Kidney capillary endothelial cell (primary cell): ENCODE results near the gene BBX.

Experiments
- DNase-seq: peaks from one replicate; pipeline ENCODE4 v3.0.0-alpha.2; 2018; ENCODE audit warnings: low spot score

Gene BBX

DNA sequence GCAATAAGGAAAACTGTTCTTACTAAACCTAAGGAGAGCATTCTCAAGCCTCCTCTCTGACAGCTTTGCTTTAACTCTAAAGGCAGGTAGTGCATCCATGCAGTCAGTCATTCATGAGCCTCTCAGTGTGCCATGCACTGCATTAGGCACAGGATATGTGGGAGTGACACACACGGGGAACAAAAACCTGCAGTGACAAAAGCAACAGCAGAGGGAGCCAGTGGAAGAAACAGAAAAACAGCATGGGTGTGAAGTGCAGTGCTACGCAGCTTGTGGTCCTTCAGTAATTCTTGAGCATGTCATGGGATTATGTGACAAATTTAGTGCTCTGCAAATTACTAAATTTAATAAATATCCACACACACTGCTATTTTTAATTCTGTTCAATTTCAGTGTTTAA is 230.7 kb downstream of the BBX start:
- peak; percentile 31 for DNase-seq

DNA sequence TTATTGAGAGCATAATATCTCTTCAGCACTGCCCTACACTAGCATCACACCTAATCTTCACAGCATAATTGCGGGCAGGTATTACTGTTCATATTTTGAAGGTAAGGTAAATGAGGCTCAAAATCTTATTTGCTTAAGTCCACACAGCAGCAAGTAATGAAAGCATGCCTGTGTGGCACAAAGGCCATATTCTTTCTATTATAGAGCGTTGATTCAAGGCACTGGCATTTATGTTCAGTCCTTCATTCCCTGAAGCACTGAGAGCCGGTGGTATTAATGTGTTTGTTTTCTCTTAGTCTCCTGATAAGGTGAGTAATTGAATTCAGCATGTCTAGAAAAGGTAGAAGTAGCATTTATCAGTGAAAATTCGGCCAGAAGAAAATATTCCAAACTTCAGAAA is 231.2 kb downstream of the BBX start:
- no peak for DNase-seq

DNA sequence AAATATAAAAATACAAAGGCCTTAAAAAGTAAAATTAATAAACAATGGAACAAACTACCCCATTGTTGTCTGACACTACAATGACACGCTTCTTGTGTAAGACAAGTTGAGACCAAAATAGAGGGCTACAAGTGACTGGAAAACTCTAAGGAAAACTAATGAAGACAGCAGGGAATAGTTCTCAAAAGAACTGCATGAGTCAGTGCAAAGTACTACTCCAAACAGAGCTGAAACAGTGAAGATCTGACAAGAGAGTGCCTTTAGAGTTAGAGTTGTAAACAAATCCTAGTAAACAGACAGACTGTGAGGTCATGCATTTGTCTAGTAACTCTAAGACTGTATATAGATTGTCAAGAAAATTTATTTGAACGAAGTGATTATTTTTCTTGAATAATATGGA is 233.9 kb downstream of the BBX start:
- DNase-seq: peak; percentile 23

DNA sequence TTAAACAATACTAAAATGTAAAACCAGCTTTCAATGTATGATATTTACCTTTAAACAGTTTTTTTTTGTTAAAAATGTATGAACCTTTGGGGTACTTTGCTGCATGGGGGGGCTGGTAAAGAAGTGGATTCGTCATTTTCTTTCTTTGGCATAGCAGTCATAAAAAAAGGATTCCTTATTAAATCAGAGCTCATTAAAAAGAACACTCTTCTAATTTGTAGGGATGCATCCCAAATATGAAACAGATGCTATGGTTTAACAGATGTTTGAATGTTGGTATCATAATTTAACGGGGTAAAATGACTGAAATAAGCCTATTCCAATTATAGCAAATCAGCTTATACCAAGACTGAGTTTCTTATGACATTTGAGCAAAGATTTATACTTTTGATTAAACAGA is 234.4 kb downstream of the BBX start:
- no peak for DNase-seq

DNA sequence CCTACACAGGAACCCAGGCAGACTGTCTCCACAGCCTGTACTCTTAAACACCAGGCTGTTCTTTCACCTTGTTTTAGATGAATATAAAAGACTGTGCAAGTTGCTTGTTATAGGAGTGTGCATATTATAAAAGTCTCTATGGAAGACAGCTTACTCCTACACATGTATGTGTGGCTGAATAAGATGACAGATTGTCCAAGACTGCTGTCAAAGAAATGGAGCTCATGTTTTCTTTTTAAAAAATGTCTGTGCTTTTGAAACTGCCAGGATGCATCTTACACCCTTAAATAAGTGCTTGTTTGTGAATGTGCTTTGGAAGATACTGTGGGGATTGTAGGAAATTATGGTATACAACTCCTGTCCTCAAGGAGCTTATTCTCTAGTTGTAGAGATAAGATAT is 237.4 kb downstream of the BBX start:
- DNase-seq: no peak

DNA sequence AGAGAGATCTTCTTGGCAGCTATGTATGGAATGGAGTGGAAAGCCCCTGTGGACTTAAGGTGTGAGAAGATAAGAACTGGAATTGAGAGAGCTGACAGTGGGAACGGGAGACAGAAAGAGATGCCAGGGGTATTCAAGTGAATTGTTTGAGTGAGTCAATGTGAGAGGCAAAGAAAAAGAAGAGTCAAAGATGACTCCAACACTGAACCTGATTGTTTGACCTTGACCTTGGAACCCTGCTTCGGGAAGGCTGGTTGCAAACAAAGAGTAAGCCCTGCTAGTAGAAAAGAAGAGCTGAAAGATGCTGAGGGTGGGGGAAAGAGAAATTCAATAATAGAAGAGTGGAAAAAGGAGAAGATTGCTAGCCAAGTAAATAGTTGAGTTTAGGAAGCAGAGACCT is 238.6 kb downstream of the BBX start:
- no peak for DNase-seq

DNA sequence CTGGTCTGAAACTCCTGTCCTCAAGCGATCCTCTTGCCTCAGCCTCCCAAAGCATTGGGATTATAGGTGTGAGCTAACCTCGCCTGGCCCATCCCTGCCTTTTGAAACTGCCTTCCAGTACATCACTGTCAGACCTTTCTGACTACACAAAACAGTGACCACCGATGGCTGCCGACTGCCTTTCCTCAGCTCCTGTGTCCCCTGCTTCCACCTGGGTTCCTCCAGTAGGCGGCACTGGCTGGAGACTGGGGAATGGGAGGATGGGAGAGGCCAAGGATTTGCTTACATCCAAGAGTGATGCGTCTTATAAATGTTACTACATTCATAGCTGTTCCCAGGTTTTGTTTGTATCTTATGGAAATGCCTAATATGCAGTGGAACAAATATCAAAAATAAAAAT is 242.8 kb downstream of the BBX start:
- no peak for DNase-seq

DNA sequence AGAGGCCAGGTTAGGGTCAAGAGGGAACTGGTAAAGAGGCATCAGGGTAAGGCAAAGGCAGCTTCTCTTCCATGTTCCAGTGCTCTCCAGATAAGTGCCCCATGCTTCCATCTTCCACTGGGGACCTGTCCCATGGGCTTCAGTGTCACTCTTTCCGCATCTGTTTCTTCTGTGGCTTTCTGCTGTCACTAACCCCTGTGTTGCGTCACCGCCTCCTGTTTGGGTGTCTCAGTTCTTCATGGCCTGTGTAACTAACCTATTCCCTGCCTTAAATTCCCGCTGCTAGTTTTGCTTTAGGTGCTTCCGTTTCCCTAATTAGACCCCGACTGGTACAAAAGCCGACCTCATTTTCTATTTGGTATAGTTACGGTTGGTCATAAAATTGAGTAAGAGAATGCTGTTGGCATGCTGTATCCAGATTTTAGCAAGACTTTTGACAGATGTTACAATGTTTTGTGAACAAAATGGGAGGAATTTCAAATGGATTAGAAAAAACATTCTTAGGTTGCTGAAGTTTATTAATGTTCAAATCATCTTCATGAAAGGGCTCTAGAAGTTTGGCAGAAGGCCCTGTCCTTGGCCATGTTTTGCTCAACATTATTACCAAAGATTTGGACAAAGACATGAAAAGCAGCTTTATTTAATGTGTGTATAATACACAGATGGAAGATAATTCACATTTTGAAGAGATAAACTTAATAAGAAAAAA is 245.3 kb downstream of the BBX start:
- no peak for DNase-seq

DNA sequence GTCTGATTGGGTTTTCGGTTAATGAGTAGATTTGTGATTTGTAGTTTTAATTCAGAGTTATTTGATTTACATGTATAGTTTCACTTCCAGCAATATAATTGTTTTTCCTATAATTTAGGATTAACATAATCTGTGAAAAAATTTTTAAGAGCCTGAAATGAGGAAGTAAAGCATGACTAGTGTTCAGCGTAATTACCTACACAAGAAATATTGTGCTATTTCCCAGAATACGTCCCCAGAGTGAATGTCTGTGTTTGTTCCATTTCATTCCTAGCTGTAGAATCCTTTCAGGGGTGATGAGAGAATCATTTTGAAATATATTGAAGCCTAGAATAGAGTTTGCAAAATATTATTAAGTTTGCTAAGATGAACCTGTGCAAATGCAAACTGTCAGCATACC is 247.1 kb downstream of the BBX start:
- no peak for DNase-seq

DNA sequence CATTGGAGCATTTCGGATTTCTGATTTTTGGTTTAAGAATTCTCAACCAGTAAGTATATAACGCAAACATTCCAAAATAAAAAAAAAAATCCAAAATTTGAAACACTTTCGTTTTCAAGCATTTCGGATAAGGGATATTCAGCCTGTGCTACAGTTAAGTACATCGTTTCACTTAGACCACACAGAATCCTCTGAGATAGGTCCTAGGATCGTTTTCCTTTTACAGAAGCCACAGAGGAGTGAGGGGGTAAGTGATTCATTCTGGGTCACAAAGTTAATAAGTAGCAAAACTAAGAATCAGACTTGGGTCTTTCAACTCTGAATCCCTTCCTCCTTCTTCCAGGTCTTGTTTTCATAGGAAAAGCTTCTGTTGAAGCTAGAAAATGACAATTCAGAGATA is 249.3 kb downstream of the BBX start:
- no peak for DNase-seq

DNA sequence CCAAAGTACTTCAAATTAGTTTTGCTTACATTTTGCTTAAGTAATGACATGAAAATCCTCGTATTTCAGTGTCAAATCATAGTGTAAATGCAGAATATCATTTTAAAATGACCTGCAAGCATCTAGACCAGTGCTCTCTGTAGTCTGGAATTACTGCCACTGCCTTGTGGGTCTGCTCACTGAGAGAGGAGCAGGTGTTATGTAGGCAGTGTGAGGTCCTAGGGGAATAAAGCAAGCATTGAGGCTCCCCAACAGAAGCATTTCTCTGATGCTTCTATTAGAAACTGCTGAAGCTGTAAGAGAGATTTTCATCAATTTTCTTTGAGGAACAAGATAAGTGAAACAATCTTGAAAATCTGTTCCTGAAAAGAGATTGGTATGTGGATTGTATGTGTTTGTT is 253.2 kb downstream of the BBX start:
- no peak for DNase-seq

DNA sequence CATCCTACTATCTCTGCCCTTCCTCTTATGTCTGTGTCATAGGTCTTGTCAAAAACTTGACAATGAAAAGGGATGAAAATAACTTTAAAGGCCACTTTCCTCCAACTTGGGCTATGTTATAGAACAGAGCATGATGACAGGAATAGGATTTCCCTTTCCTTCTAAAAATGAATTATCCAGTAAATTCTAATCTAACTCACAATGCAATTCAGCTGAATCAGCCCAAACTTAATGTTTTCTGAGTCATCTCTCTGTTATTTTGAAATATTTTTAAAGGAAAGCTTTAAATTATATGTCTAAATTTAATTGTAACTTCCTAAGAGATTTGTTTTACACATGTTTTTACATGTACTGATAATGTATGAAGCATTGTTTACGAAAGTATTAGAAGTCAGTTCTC is 258.5 kb downstream of the BBX start:
- peak; percentile 1 for DNase-seq

DNA sequence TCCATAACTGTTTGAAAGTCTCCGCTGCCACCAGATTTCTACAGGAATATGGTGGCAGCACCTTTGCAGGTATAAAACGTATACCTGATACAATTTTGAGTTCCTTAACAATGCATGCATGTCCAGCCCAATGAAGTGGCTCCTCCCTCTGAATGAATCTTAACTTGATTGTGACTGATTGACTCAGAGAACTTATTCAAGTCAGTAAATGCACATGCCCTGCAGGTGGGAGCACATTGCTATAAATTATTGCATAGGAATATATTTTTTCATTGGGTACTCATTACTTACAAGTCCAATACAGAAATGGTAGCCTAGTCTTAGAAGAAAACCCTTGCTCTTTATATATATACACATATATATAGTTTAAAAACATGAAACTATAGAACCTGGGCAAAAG is 259.3 kb downstream of the BBX start:
- no peak for DNase-seq

DNA sequence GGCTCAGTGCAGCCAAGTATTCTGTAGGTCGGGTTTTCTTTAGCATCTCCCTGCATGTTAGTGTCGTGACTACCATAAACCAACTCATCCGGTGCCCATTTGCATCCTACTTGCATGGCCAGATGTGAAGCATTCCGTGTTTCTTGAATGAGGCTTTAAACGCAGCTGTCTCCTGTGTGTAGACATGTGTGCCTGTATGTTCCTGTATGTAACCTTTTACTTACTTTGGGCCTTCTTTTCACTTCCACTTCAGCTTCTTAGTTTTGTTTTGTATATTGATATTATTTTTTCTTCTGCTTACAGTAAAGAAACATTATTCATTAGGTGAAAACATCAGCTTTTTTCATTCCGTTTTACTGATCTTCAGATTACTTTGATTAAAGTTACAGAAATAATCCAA is 267.9 kb downstream of the BBX start:
- DNase-seq: no peak

DNA sequence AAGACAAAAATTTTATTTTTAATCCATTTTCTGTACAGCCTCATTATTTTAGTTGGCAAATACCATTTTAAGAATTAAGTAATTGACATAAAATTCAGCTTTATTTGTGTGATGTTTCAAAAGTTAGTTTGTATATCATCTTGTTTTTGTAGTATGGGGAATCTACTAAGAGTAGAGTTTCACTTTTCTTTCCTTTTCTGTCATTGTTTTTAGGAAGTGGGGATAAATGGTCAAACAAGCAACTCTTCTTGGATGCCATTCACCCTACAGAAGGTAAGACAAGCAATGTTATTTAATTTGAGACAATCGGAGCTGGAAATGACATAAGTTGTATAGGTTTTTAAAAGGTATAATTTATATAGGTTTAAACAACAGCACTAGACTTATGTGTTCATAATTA is 268.3 kb downstream of the BBX start:
- no peak for DNase-seq

DNA sequence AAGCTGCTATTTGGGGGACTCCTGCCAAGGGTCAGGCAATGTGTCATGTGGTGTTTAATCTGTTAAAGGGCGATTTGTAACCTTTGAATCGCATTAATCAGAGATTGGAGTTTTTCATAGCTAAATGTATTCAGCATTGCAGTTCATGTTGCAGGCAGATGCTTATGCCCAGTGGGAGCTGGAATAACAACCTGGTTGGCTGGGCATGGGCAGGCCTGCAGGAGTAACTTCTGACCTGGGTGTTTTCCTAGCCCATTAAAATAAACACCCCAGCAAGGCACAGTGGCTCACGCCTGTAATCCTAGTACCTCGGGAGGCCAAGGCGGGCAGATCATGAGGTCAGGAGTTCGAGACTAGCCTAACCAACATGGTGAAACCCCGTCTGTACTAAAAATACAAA is 268.7 kb downstream of the BBX start:
- DNase-seq: no peak

DNA sequence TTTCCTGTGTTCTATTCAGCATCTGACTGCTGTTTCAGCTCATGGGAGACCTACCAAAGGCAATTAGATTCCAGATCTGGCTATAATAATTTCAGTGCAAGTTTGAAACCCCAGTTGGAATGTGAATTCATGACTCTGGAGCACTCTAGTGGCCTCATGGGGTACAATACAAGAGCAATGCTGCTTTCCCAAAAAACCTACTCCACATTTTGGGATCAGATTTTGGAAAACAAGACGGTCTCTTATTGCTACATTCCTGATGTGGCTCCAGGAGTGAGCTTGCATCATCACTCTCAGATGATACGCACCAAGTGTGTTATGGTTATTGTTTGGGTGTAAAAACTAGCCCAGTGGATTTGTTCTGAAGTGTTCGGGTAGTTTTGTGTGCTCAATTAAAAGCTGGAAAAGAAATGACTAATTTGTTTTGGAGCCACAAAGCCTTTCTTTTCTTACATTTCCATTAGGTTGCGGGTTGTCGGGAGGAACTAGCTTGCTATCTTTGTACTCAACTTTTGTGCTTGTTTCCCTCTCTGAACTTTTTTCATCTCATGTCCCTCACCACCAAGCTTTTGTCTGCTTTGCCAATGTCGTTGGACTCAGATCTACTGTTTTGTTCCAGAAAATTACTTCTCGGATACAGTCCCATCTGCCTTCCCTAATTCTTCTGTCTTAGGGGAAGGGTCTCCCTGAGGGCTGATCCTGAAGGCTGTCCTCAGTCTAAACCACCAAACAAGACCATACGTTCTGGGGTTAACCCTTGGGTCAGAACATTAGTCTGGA is 272.1 kb downstream of the BBX start:
- no peak for DNase-seq

DNA sequence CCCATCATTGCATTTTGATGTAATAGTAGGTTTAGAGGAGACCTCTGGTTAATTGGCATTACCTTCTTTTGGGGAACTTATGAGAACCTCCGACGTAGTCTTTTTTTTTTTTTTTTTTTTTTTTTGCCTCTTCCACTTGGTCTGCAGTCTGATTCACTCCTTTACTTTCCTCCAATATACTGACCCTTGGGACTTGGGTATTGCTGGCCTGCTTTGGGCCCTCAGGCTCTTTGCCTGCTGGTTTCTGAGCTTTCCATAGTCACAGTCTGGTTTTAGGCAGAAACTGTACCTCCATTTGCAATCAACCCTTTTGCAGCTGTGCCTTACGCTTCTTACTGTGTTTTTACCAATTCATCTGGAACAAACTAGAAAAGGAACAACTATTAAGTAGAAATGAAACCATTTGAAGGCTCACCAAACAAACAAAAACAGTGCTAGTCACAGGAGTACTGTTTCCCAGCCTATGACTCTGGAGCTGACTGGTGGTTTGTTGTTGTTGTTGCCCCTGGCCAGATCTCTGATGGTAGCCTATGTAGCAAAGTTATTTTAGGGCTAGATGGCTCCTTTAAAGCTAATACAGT is 272.8 kb downstream of the BBX start:
- no peak for DNase-seq

DNA sequence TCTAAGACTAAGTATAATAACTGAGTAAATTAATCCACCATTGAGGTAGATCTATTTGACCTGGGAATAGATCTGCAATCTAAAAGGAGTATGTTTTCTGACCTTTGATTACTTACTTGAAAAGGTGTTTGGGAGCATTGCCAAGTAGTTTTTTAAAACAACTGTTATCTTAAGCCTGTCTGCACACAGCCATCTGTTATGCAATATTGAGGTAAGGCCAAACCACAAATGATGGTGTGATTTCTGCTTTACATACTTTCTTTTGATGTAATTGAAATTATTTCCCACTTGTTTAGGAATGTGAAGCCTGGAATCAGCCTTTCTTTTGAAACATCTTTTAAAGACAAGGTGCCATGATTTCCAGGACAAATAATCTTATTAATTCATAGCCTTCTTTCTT is 274.0 kb downstream of the BBX start:
- DNase-seq: no peak

DNA sequence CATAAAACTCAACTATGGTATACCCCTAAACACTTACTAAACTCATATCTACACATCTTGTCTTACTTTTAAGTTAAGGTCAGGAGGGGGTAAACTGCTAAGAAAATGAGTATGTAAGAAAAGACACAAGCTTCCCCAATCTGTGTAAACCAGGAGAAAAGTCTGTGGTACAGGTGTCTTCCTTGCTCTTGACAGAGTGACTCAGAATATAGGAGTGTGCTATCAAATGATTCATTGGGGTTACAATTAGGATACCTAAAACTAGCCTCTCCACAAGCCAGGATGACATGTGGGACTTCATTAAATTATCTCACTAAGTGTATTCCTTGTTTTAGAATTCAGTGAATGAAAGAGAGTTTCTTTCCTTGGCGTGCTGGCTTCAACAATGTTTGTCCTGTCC is 274.8 kb downstream of the BBX start:
- DNase-seq: no peak

DNA sequence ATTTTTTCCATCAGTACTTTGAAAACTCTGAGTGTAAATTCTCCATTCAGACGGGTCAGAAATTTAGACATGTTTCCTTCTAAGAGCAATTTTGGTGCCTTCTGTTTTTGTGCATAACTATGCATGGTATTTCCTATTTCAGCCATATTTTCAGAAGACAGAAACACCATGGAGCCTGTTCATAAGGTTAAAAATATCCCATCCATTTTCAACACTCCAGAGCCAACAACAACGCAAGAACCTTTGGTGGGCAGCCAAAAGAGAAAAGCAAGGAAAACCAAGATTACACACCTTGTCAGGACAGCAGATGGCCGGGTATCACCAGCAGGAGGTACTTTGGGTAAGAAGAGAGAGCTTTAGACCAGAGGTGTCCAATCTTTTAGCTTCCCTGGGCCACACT is 275.6 kb downstream of the BBX start:
- no peak for DNase-seq

DNA sequence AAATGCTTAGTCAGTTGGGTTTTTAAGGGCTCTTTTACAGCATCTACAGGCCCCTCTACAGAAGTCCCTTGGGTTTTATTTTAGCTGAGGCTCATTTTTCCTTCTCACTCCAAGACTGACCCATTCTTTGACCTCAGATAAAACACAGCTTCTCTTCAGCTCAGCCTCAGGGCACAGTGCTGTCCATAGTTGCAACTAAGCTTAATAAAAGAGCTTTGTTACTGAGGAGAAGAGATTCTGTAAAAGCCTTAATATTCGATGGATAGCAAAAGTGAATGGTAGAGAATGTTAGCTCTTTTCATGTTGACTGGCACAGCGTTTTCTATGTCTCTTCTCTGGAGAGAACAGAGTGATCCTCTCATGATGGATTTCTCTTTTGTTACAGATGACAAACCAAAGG is 277.9 kb downstream of the BBX start:
- no peak for DNase-seq

DNA sequence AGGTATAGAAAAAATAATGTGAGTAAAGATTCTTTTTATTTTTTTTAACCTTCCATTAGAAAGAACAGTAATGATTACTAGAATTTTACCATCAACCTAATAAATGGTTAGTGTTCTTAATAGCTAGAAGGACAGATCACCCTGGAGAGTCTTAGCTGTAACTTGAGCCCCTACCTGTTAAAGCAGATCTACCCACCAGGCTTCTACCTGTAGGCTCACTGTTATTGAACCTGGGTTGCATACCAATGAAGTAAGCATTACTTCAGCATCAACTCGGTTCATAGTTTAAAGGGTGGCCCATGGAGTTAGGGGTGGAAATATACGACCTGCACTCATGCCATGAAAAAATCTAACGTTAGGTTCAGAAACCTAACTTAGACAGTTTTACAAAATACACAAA is 280.4 kb downstream of the BBX start:
- no peak for DNase-seq

DNA sequence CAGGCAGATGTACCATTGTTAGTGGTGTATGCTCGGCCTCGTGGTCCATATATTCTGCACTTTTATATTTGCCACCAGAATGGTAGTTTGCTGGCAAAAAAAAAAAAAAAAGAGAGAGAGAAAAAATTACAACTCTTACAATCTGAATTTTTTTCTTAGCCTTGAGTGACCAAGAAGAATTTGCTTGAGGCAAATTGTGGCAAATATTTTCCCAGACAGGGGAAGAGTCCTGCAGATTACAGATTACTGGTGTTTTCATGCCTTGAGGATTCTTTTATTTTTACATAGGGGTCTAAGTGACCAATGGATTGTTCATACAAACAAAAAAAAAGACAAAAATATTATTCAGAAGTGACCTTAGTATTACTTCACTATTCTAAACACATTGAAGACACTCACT is 283.3 kb downstream of the BBX start:
- no peak for DNase-seq
